Choroid plexus epithelial cell (primary cell): ENCODE data around the gene CHRNA9.

ENCODE experiments used
- DNase-seq: peaks from one replicate; pipeline ENCODE4 v3.0.0-alpha.2; 2010; ENCODE audit warnings: low read depth
- H3K4me3 ChIP-seq: 2 replicates; pipeline ENCODE4 v1.5.1; 2011; ENCODE audit warnings: low read depth, mild to moderate bottlenecking, control low read depth, low read length, moderate library complexity
- CTCF ChIP-seq: conservative IDR thresholded peaks from 2 replicates; pipeline ENCODE4 v1.5.1; 2011; ENCODE audit warnings: low read depth, mild to moderate bottlenecking, control low read depth, inconsistent platforms, low read length, moderate library complexity

CHRNA9 gene

GRCh38 chr4:40310225-40310624 is 24.9 kb upstream of the CHRNA9 start:
- H3K4me3 ChIP-seq, result no peak overlapping the region
- no peak for TF ChIP-seq CTCF
- DNase-seq, result no peak

GRCh38 chr4:40311811-40312346 is 23.3 kb upstream of the CHRNA9 start:
- no peak for DNase-seq
- TF ChIP-seq CTCF, result no peak
- H3K4me3 ChIP-seq, result no peak overlapping the region

- no peak for DNase-seq
- no peak overlapping the region for H3K4me3 ChIP-seq
- TF ChIP-seq CTCF, result no peak
These were observed 20.2 kb upstream of the CHRNA9 start for GRCh38 chr4:40314951-40315350.

GRCh38 chr4:40316333-40316781 is 18.8 kb upstream of the CHRNA9 start:
- peak overlapping the region; percentile 30 for H3K4me3 ChIP-seq
- no peak for TF ChIP-seq CTCF
- DNase-seq, result peak; percentile 96

GRCh38 chr4:40316782-40317635 is 18.1 kb upstream of the CHRNA9 start:
- H3K4me3 ChIP-seq, result peak overlapping the region; percentile 32
- TF ChIP-seq CTCF, result peak; percentile 87
- peak; percentile 97 for DNase-seq

GRCh38 chr4:40317916-40318658 is 17.0 kb upstream of the CHRNA9 start:
- no peak for TF ChIP-seq CTCF
- no peak overlapping the region for H3K4me3 ChIP-seq
- DNase-seq, result no peak
